NCI-H460 (cell line): ENCODE measurements around the gene CCT4. TPM values are rescaled to one million over a fixed set of nuclear protein-coding genes. Genes with fewer than 3 reads are reported as not detected.
"Not testable (repeated sequence)": the region's sequence is repeated elsewhere in the genome, so short reads cannot be mapped to it uniquely, and the experiment has no call there.

Source experiments
- DNase-seq: peaks from one replicate; pipeline ENCODE4 v3.0.0-alpha.2; 2016; ENCODE audit warnings: low read depth; ENCODE audit errors: extremely low read depth
- polyA plus RNA-seq: library from polyadenylated mRNA; depleted of rRNA; stranded (reverse); fragments of >200 nt; gene quantifications from 2 replicates; pipeline ENCODE4 v1.2.3, GENCODE V29; 2014; cell fraction: nucleus; rRNA removed
- total RNA-seq: library from RNA; depleted of rRNA; stranded (reverse); fragments of >200 nt; shearing (Covaris generic); gene quantifications from 2 replicates; pipeline ENCODE4 v1.2.3, GENCODE V29; 2014; rRNA removed

CCT4 gene
- total RNA-seq = 304 and 317 TPM in 2 replicates
- polyA plus RNA-seq = 223 and 270 TPM in 2 replicates

GRCh38 chr2:61888267-61889055 is at the start of gene CCT4:
Gene CCT4, minus strand, starts transcription at chr2:61888656. Its CDS starts 149 bp downstream, at chr2:61888507.
- peak; percentile 82 for DNase-seq

GRCh38 chr2:61937886-61938285 is 49.4 kb upstream of the CCT4 start:
- no peak for DNase-seq

GRCh38 chr2:61937098-61937497 is 48.6 kb upstream of the CCT4 start:
- DNase-seq = no peak

- DNase-seq = no peak
Measured at GRCh38 chr2:61928826-61929461, 40.5 kb upstream of the CCT4 start.

GRCh38 chr2:61926531-61927477 is 38.3 kb upstream of the CCT4 start:
- no peak for DNase-seq

- DNase-seq = no peak
Measured at GRCh38 chr2:61924895-61925663, 36.6 kb upstream of the CCT4 start.

- no peak for DNase-seq
Measured at GRCh38 chr2:61922714-61923113, 34.3 kb upstream of the CCT4 start.

- no peak for DNase-seq
Measured at GRCh38 chr2:61920548-61920947, 32.1 kb upstream of the CCT4 start.

- DNase-seq = not testable (repeated sequence)
Measured at GRCh38 chr2:61914794-61915193, 26.3 kb upstream of the CCT4 start.

- DNase-seq = no peak
Measured at GRCh38 chr2:61911510-61911909, 23.1 kb upstream of the CCT4 start.

- no peak for DNase-seq
Measured at GRCh38 chr2:61910603-61911002, 22.1 kb upstream of the CCT4 start.

- DNase-seq = no peak
Measured at GRCh38 chr2:61909116-61909515, 20.7 kb upstream of the CCT4 start.

GRCh38 chr2:61906186-61906470 is 17.7 kb upstream of the CCT4 start:
- no peak for DNase-seq

- peak; percentile 64 for DNase-seq
Measured at GRCh38 chr2:61905372-61906185, 17.1 kb upstream of the CCT4 start, which contains the start of gene COMMD1. Gene COMMD1, plus strand, starts transcription at chr2:61905674. Its CDS starts 5 bp downstream, at chr2:61905679.

GRCh38 chr2:61900281-61900680 is 11.8 kb upstream of the CCT4 start:
- DNase-seq = no peak

- DNase-seq = peak; percentile 33
Measured at GRCh38 chr2:61898810-61899209, 10.4 kb upstream of the CCT4 start.

GRCh38 chr2:61887717-61888266 is 664 bp downstream of the CCT4 start:
- peak; percentile 28 for DNase-seq

- no peak for DNase-seq
Measured at GRCh38 chr2:61885896-61886603, 2.4 kb downstream of the CCT4 start.
